Measurements from ENCODE around the gene BEST1. TPM values are rescaled to one million over a fixed set of nuclear protein-coding genes. Genes with fewer than 3 reads are reported as not detected.

BEST1 gene
- total RNA-seq, 5 donors from 2014 or later (not counting 1 experiment from before 2014, with no cell fraction given), result 0.07 to 0.23 (median 0.13) TPM; not detected in 2

GRCh38 chr11:61972112-61972671 lies 22.0 kb downstream of the BEST1 start:
- DNase-seq (no peak), ATAC-seq (replicated peaks in 1 of 4) (no peak)
- Histone ChIP-seq H3K27me3 (replicated peaks in 1 of 2; ENCODE audit: control insufficient read depth in 2 of 2, extremely low read depth in 1 of 2, insufficient read depth in 2 of 2, low read length in 1 of 2) (no peaks in the 10 kb centered on the region), H3K4me1 (ENCODE audit: control insufficient read depth in 1 of 2, extremely low read depth in 1 of 2, insufficient read depth in 2 of 2, low read length in 2 of 2) (peaks cover 9 to 27% of the 10 kb centered on the region in 2 experiments), H3K9me3 (no peaks in the 10 kb centered on the region), H3K36me3 (ENCODE audit: control insufficient read depth in 2 of 2, extremely low read depth in 1 of 2, insufficient read depth in 1 of 2, low read length in 1 of 2) (no peaks in the 10 kb centered on the region), H3K4me3 (ENCODE audit: control insufficient read depth in 1 of 2, extremely low read depth in 1 of 2, low read length in 1 of 2) (no peak overlapping the region), H3K27ac (ENCODE audit: low read length) (no peak overlapping the region)
- Mint-ChIP-seq H3K27ac (peak overlapping the region; percentile 57 to 74), H3K27me3 (no peaks in the 10 kb centered on the region), H3K36me3 (no peaks in the 10 kb centered on the region), H3K4me3 (no peak overlapping the region), H3K4me1 (peaks cover 34 to 48% (median 36%) of the 10 kb centered on the region in 3 donors), H3K9me3 (no peaks in the 10 kb centered on the region)
- 87% methylated on average over 2 of the region's 7 CpGs for WGBS (ENCODE audit: insufficient coverage)
- POLR2A ChIA-PET, result interaction anchor here (0.6 to 1.4 kb wide), 3 partner anchors 10 to 1060 kb away, joined by 4 to 7 read pairs (median 5); no protein-coding TSS in a partner anchor
- CTCF ChIA-PET, result interaction anchor here in 1 of 2 donors (1.0 kb wide), 1 partner anchor 175 kb away, joined by 4 read pairs; no protein-coding TSS in a partner anchor

DNA sequence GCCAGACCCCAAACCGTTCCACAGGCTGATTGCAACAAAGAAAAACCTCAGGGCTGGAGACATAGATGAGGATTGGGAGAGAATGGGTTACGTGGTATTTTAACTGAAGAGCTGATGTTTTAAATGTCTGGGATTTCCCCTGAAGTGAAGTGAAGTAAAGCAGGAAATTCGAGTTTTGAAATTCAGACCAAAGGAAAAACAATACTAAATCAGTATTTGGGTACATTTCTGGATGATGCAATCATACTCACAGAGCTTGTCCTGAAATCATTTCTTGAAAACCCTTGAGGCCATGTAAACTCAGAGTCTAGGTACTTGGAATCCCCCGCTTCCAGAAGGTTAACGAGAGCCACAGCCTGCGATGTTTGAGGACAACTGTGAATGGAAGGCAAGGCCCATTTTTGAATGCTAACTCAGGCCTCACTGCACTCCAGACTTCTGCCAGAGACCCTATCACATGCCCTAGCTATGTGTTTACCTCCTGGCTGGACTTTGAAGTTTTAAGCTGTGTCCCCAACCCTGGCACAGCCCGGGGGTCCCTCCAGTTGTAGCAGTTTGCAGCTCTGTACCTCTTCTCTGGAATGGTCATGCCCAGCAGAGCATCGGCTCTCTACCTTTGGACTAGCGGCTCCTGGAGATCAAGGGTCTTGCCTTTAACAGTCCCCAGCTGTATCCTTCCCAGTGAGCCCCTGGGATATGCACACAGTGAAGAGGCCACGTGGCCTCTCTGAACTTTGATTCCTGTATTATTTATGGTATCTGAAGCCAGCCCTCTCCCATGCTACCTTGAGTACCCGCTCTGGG lies 22.7 kb downstream of the BEST1 start:
- WGBS (ENCODE audit: insufficient coverage), result 67% methylated on average over 6 of the region's 11 CpGs
- Histone ChIP-seq H3K27me3 (replicated peaks in 1 of 2; ENCODE audit: control insufficient read depth in 2 of 2, extremely low read depth in 1 of 2, insufficient read depth in 2 of 2, low read length in 1 of 2) (no peaks in the 10 kb centered on the region), H3K27ac (ENCODE audit: low read length) (no peak overlapping the region), H3K9me3 (no peaks in the 10 kb centered on the region), H3K36me3 (ENCODE audit: control insufficient read depth in 2 of 2, extremely low read depth in 1 of 2, insufficient read depth in 1 of 2, low read length in 1 of 2) (no peaks in the 10 kb centered on the region), H3K4me3 (ENCODE audit: control insufficient read depth in 1 of 2, extremely low read depth in 1 of 2, low read length in 1 of 2) (no peak overlapping the region), H3K4me1 (ENCODE audit: control insufficient read depth in 1 of 2, extremely low read depth in 1 of 2, insufficient read depth in 2 of 2, low read length in 2 of 2) (peaks cover 9 to 25% of the 10 kb centered on the region in 2 experiments)
- H3K27ac Mint-ChIP-seq, result peak overlapping the region; percentile 57 to 74
- ChIA-PET POLR2A (interaction anchor here (0.5 to 1.4 kb wide), 4 partner anchors 9 to 60 kb away, joined by 3 to 7 read pairs (median 4); no protein-coding TSS in a partner anchor), CTCF (interaction anchor here in 1 of 2 donors (1.0 kb wide), 1 partner anchor 176 kb away, joined by 4 read pairs; no protein-coding TSS in a partner anchor)
- no peaks in the 10 kb centered on the region for H3K9me3 Mint-ChIP-seq
- ATAC-seq (replicated peaks in 1 of 4) (peak in 1 of 4 experiments; percentile 53), DNase-seq (peak in 2 of 35 experiments; percentile 13 to 54)
- peaks cover 34 to 48% (median 36%) of the 10 kb centered on the region in 3 donors for H3K4me1 Mint-ChIP-seq
- no peaks in the 10 kb centered on the region for H3K36me3 Mint-ChIP-seq
- no peak overlapping the region for H3K4me3 Mint-ChIP-seq
- no peaks in the 10 kb centered on the region for H3K27me3 Mint-ChIP-seq

- WGBS (ENCODE audit: insufficient coverage), result 100% methylated on average over 5 of the region's 10 CpGs
- Histone ChIP-seq H3K9me3 (no peaks in the 10 kb centered on the region), H3K4me1 (ENCODE audit: control insufficient read depth in 1 of 2, extremely low read depth in 1 of 2, insufficient read depth in 2 of 2, low read length in 2 of 2) (peaks cover 6 to 17% of the 10 kb centered on the region in 2 experiments), H3K36me3 (ENCODE audit: control insufficient read depth in 2 of 2, extremely low read depth in 1 of 2, insufficient read depth in 1 of 2, low read length in 1 of 2) (no peaks in the 10 kb centered on the region), H3K27ac (ENCODE audit: low read length) (no peak overlapping the region), H3K4me3 (ENCODE audit: control insufficient read depth in 1 of 2, extremely low read depth in 1 of 2, low read length in 1 of 2) (no peak overlapping the region), H3K27me3 (replicated peaks in 1 of 2; ENCODE audit: control insufficient read depth in 2 of 2, extremely low read depth in 1 of 2, insufficient read depth in 2 of 2, low read length in 1 of 2) (no peaks in the 10 kb centered on the region)
- H3K36me3 Mint-ChIP-seq, result no peaks in the 10 kb centered on the region
- ChIA-PET POLR2A (no interaction called here), CTCF (no interaction called here)
- no peak overlapping the region for H3K27ac Mint-ChIP-seq
- peaks cover 28 to 40% (median 32%) of the 10 kb centered on the region in 3 donors for H3K4me1 Mint-ChIP-seq
- no peak for ATAC-seq (replicated peaks in 1 of 4)
- H3K27me3 Mint-ChIP-seq, result no peaks in the 10 kb centered on the region
- H3K4me3 Mint-ChIP-seq, result no peak overlapping the region
- no peaks in the 10 kb centered on the region for H3K9me3 Mint-ChIP-seq
- no peak for DNase-seq
Observed at GRCh38 chr11:61973476-61974162, 23.5 kb downstream of the BEST1 start.

DNA sequence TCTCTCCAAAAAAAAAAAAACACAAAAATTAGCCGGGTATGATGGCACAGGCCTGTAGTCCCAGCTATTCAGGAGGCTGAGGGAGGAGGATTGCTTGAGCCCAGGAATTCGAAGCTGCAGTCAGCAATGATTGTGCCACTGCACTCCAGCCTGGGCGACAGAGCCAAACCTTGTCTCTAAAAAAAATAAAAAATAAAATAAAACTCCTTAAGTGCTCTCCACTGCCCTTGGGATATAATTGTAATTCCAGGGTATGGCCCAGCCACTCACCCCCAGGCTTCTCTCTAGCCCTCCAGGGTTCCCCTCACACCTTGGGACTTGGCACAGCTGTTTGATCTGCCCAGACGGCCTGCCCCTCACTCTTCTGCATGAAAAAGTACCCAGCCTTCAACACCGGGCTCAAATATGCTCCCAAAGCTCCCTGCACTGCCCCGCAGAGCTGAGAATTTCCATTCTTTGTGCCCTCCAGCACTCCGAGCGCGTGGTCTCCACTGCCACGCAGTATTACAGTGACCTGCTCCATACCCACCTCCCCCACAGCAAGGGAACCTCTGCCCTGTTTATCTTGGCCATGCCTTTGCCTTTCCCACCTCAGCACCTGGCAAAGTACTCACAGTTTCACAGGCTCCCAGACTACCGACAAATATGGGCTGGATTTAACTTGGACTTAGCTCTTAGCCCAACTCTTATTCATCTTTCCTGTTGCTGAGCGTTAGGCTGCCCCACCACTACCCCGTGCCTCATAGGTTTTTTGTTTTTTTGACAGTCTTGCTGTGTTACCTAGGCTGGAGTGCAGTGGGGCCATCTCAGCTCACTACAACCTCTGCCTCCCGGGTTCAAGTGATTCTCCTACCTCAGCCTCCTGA lies 24.8 kb downstream of the BEST1 start:
- no peaks in the 10 kb centered on the region for H3K27me3 ChIP-seq (replicated peaks in 1 of 2; ENCODE audit: control insufficient read depth in 2 of 2, extremely low read depth in 1 of 2, insufficient read depth in 2 of 2, low read length in 1 of 2)
- 94% methylated on average over 9 of the region's 14 CpGs for WGBS (ENCODE audit: insufficient coverage)
- DNase-seq (no peak), ATAC-seq (replicated peaks in 1 of 4) (no peak)
- Mint-ChIP-seq H3K27me3 (no peaks in the 10 kb centered on the region), H3K4me3 (no peak overlapping the region), H3K36me3 (peaks cover 7% of the 10 kb centered on the region), H3K4me1 (peaks cover 22 to 29% (median 24%) of the 10 kb centered on the region in 3 donors), H3K9me3 (no peaks in the 10 kb centered on the region), H3K27ac (no peak overlapping the region)
- H3K9me3 ChIP-seq, result no peaks in the 10 kb centered on the region
- no peaks in the 10 kb centered on the region for H3K36me3 ChIP-seq (ENCODE audit: control insufficient read depth in 2 of 2, extremely low read depth in 1 of 2, insufficient read depth in 1 of 2, low read length in 1 of 2)
- CTCF ChIA-PET, result interaction anchor here in 1 of 2 donors (0.7 kb wide), 1 partner anchor 157 kb away, joined by 4 read pairs; no protein-coding TSS in a partner anchor
- POLR2A ChIA-PET, result interaction anchor here in 1 of 2 donors (0.6 kb wide), 1 partner anchor 106 kb away, joined by 4 read pairs; no protein-coding TSS in a partner anchor
- H3K27ac ChIP-seq (ENCODE audit: low read length), result no peak overlapping the region
- no peak overlapping the region for H3K4me3 ChIP-seq (ENCODE audit: control insufficient read depth in 1 of 2, extremely low read depth in 1 of 2, low read length in 1 of 2)
- H3K4me1 ChIP-seq (ENCODE audit: control insufficient read depth in 1 of 2, extremely low read depth in 1 of 2, insufficient read depth in 2 of 2, low read length in 2 of 2), result peaks cover 6 to 14% of the 10 kb centered on the region in 2 experiments

GRCh38 chr11:61975638-61976419 lies 25.7 kb downstream of the BEST1 start:
- H3K4me1 Mint-ChIP-seq, result peaks cover 18 to 25% (median 22%) of the 10 kb centered on the region in 3 donors

More at GRCh38 chr11:61975638-61976419, 25.7 kb downstream of the BEST1 start:
- ATAC-seq (replicated peaks in 1 of 4), result no peak
- no peak overlapping the region for H3K4me3 ChIP-seq (ENCODE audit: control insufficient read depth in 1 of 2, extremely low read depth in 1 of 2, low read length in 1 of 2)
- CTCF ChIA-PET, result interaction anchor here in 1 of 2 donors (1.2 kb wide), 1 partner anchor 7 kb away, joined by 3 read pairs; no protein-coding TSS in a partner anchor
- no peaks in the 10 kb centered on the region for H3K9me3 ChIP-seq
- H3K27me3 ChIP-seq (replicated peaks in 1 of 2; ENCODE audit: control insufficient read depth in 2 of 2, extremely low read depth in 1 of 2, insufficient read depth in 2 of 2, low read length in 1 of 2), result no peaks in the 10 kb centered on the region
- Mint-ChIP-seq H3K9me3 (no peaks in the 10 kb centered on the region), H3K4me3 (no peak overlapping the region), H3K27ac (no peak overlapping the region), H3K27me3 (no peaks in the 10 kb centered on the region), H3K36me3 (peaks cover 11% of the 10 kb centered on the region)
- H3K36me3 ChIP-seq (ENCODE audit: control insufficient read depth in 2 of 2, extremely low read depth in 1 of 2, insufficient read depth in 1 of 2, low read length in 1 of 2), result no peaks in the 10 kb centered on the region
- H3K4me1 ChIP-seq (ENCODE audit: control insufficient read depth in 1 of 2, extremely low read depth in 1 of 2, insufficient read depth in 2 of 2, low read length in 2 of 2), result peaks cover 6 to 14% of the 10 kb centered on the region in 2 experiments
- no peak for DNase-seq
- 83% methylated on average over 5 of the region's 15 CpGs for WGBS (ENCODE audit: insufficient coverage)
- POLR2A ChIA-PET, result no interaction called here
- H3K27ac ChIP-seq (ENCODE audit: low read length), result no peak overlapping the region
